ENCODE measurements around the gene DOK6. TPM values are rescaled to one million over a fixed set of nuclear protein-coding genes. Genes with fewer than 3 reads are reported as not detected.

DOK6 gene
- total and polyA plus RNA-seq, 9 of the 15 experiments (the other 6 are each of a cell fraction or from before 2014, with no cell fraction given): not detected

GRCh38 chr18:69558052-69558451 is 157.4 kb downstream of the DOK6 start:
- DNase-seq (ENCODE audit: extremely low read depth in 1 of 4, low spot score in 3 of 4) (no peak), ATAC-seq (no peak), FAIRE-seq (no peak)
- no peaks in the 10 kb centered on the region for H3K79me2 ChIP-seq (ENCODE audit: control insufficient read depth, insufficient read depth, low read length)
- POLR2A ChIA-PET: no interaction called here
- BruUV-seq (replicated peaks): no TSS peak
- in situ Hi-C loops (cut with MboI) (no loop called here), intact Hi-C loops (cut with micrococcal nuclease) (no loop called here)
- WGBS (ENCODE audit: insufficient coverage, low coverage, missing lambda C conversion rate): 10% methylated on average over 2 of the region's 2 CpGs
- no peaks in the 10 kb centered on the region for H3K9me1 ChIP-seq (ENCODE audit: control insufficient read depth, insufficient read depth, low read length)
- CTCF ChIA-PET (ENCODE audit: low intra/inter-chr PET ratio): no interaction called here
- no peak overlapping the region for H3K27ac ChIP-seq (ENCODE audit: extremely low read depth, low read depth, low read length)
- H3K4me1 ChIP-seq (replicated peaks in 1 of 2; ENCODE audit: control insufficient read depth in 2 of 2, insufficient read depth in 2 of 2, low read length in 2 of 2): no peaks in the 10 kb centered on the region
- H3K36me3 ChIP-seq (ENCODE audit: control insufficient read depth, insufficient read depth, low read length): no peaks in the 10 kb centered on the region
- H3K9me3 ChIP-seq (replicated peaks; ENCODE audit: control insufficient read depth, insufficient read depth, low read depth, low read length): no peaks in the 10 kb centered on the region
- no peak overlapping the region for H3K9ac ChIP-seq (ENCODE audit: insufficient read depth in 1 of 2, low read depth in 2 of 2, low read length in 2 of 2)
- H2AFZ ChIP-seq (ENCODE audit: low read depth, low read length): no peak overlapping the region
- no peak overlapping the region for H3K4me2 ChIP-seq (ENCODE audit: insufficient read depth, low read length)
- H4K20me1 ChIP-seq (replicated peaks; ENCODE audit: control insufficient read depth, insufficient read depth, low read length): no peaks in the 10 kb centered on the region
- TF ChIP-seq MAFG (tag; conservative IDR thresholded peaks at IDR 0.05): 0 out of 2 replicates have a peak, but pooled peaks have one; percentile 16
- peak; percentile 20; the same call in 1 of the 2 replicates for TF ChIP-seq C11orf30 (IDR thresholded peaks at IDR 0.05; ENCODE audit: low read depth)
- TF ChIP-seq STAG1 (CRISPR knock-in tag; IDR thresholded peaks at IDR 0.05; ENCODE audit: borderline replicate concordance): no peak
- no peak overlapping the region for H3K4me3 ChIP-seq
- no peaks in the 10 kb centered on the region for H3K27me3 ChIP-seq (ENCODE audit: control insufficient read depth in 2 of 2, insufficient read depth in 2 of 2, low read length in 2 of 2)

GRCh38 chr18:69559604-69560003 is 158.9 kb downstream of the DOK6 start:
- Histone ChIP-seq H3K36me3 (ENCODE audit: control insufficient read depth, insufficient read depth, low read length) (no peaks in the 10 kb centered on the region), H3K4me1 (replicated peaks in 1 of 2; ENCODE audit: control insufficient read depth in 2 of 2, insufficient read depth in 2 of 2, low read length in 2 of 2) (no peaks in the 10 kb centered on the region), H3K9me1 (ENCODE audit: control insufficient read depth, insufficient read depth, low read length) (no peaks in the 10 kb centered on the region), H3K4me2 (ENCODE audit: insufficient read depth, low read length) (no peak overlapping the region), H4K20me1 (replicated peaks; ENCODE audit: control insufficient read depth, insufficient read depth, low read length) (no peaks in the 10 kb centered on the region), H2AFZ (ENCODE audit: low read depth, low read length) (no peak overlapping the region), H3K27ac (ENCODE audit: extremely low read depth, low read depth, low read length) (no peak overlapping the region), H3K27me3 (ENCODE audit: control insufficient read depth in 2 of 2, insufficient read depth in 2 of 2, low read length in 2 of 2) (no peaks in the 10 kb centered on the region), H3K9ac (ENCODE audit: insufficient read depth in 1 of 2, low read depth in 2 of 2, low read length in 2 of 2) (no peak overlapping the region), H3K79me2 (ENCODE audit: control insufficient read depth, insufficient read depth, low read length) (no peaks in the 10 kb centered on the region), H3K9me3 (replicated peaks; ENCODE audit: control insufficient read depth, insufficient read depth, low read depth, low read length) (no peaks in the 10 kb centered on the region), H3K4me3 (no peak overlapping the region)
- BruUV-seq (replicated peaks): no TSS peak
- no peak for ATAC-seq
- in situ Hi-C loops (cut with MboI): no loop called here
- no peak for DNase-seq (ENCODE audit: extremely low read depth in 1 of 4, low spot score in 3 of 4)
- ChIA-PET CTCF (ENCODE audit: low intra/inter-chr PET ratio) (no interaction called here), POLR2A (no interaction called here)
- no peak for FAIRE-seq
- intact Hi-C loops (cut with micrococcal nuclease): no loop called here
- no peak for TF ChIP-seq SRF (CRISPR knock-in tag; IDR thresholded peaks at IDR 0.05)
- TF ChIP-seq HMBOX1 (IDR thresholded peaks at IDR 0.05): no peak
- no peak for TF ChIP-seq GATAD2B (IDR thresholded peaks at IDR 0.05; ENCODE audit: borderline replicate concordance)
- TF ChIP-seq HDAC1 (IDR thresholded peaks at IDR 0.05): no peak
- TF ChIP-seq HDAC2 (IDR thresholded peaks at IDR 0.05): no peak
